Measurements from ENCODE around the gene GPLD1. TPM values are rescaled to one million over a fixed set of nuclear protein-coding genes. Genes with fewer than 3 reads are reported as not detected.

Gene GPLD1
- total and polyA plus RNA-seq, 2 experiments from 2014 or later: 3.8 to 11.1 TPM

DNA sequence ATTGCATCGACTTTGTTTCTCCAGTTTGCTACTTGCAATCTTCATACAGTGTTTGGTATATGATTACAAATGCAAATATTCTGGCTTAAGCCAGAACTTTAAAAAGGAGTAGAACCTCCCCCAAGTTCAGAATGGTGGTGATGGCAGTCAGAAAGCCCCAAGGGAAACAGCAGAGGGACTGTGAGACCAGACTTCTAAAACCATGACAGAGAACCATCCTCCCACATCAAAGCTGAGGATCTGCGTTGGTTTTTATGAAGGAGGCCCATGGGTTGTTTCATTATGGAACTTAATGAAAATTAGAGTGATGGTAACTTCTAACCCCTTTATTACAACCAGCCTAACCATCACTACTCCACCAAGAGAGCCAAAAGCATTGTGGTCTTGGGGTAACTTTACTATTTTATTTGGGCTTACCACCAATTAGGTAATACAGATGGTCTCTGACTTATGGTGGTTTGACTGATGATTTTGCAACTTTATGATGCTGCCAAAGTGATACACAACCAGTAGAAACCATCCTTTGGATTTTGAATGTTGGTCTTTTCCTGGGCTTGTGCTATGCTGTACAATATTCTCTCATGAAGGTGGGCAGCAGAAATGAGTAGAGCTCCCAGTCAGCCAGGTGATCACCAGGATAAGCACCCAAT lies 97.5 kb downstream of the GPLD1 start:
- H3K36me3 Mint-ChIP-seq (ENCODE audit: low read depth): peaks cover 13% of the 10 kb centered on the region
- Histone ChIP-seq H3K4me3 (no peak overlapping the region), H3K9me2 (ENCODE audit: insufficient read depth) (0 out of 2 replicates have a peak, but pooled peaks cover 4% of the 10 kb centered on the region), H3K27ac (ENCODE audit: low read depth) (no peak overlapping the region), H3K36me3 (ENCODE audit: insufficient read depth) (0 out of 2 replicates have a peak, but pooled peaks cover 3% of the 10 kb centered on the region), H3K27me3 (ENCODE audit: insufficient read depth) (no peaks in the 10 kb centered on the region), H3K4me2 (no peak overlapping the region), H3K79me2 (replicated peaks; ENCODE audit: insufficient read depth) (no peaks in the 10 kb centered on the region), H4K20me1 (replicated peaks; ENCODE audit: insufficient read depth) (no peaks in the 10 kb centered on the region), H3K4me1 (ENCODE audit: insufficient read depth) (no peaks in the 10 kb centered on the region), H2AFZ (no peak overlapping the region), H3F3A (replicated peaks; ENCODE audit: low read depth) (no peaks in the 10 kb centered on the region)
- ATAC-seq (no peak), DNase-seq (ENCODE audit: low spot score) (no peak)
- H3K27me3 Mint-ChIP-seq (ENCODE audit: insufficient read depth, low read depth, poor library complexity): peaks cover 5% of the 10 kb centered on the region
- no peak overlapping the region for H3K27ac Mint-ChIP-seq
- no peak overlapping the region for H3K4me3 Mint-ChIP-seq
- no peaks in the 10 kb centered on the region for H3K4me1 Mint-ChIP-seq
- TF ChIP-seq, protein P1, sequence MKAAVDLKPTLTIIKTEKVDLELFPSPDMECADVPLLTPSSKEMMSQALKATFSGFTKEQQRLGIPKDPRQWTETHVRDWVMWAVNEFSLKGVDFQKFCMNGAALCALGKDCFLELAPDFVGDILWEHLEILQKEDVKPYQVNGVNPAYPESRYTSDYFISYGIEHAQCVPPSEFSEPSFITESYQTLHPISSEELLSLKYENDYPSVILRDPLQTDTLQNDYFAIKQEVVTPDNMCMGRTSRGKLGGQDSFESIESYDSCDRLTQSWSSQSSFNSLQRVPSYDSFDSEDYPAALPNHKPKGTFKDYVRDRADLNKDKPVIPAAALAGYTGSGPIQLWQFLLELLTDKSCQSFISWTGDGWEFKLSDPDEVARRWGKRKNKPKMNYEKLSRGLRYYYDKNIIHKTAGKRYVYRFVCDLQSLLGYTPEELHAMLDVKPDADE (IDR thresholded peaks at IDR 0.05): no peak
- TF ChIP-seq, protein P2, sequence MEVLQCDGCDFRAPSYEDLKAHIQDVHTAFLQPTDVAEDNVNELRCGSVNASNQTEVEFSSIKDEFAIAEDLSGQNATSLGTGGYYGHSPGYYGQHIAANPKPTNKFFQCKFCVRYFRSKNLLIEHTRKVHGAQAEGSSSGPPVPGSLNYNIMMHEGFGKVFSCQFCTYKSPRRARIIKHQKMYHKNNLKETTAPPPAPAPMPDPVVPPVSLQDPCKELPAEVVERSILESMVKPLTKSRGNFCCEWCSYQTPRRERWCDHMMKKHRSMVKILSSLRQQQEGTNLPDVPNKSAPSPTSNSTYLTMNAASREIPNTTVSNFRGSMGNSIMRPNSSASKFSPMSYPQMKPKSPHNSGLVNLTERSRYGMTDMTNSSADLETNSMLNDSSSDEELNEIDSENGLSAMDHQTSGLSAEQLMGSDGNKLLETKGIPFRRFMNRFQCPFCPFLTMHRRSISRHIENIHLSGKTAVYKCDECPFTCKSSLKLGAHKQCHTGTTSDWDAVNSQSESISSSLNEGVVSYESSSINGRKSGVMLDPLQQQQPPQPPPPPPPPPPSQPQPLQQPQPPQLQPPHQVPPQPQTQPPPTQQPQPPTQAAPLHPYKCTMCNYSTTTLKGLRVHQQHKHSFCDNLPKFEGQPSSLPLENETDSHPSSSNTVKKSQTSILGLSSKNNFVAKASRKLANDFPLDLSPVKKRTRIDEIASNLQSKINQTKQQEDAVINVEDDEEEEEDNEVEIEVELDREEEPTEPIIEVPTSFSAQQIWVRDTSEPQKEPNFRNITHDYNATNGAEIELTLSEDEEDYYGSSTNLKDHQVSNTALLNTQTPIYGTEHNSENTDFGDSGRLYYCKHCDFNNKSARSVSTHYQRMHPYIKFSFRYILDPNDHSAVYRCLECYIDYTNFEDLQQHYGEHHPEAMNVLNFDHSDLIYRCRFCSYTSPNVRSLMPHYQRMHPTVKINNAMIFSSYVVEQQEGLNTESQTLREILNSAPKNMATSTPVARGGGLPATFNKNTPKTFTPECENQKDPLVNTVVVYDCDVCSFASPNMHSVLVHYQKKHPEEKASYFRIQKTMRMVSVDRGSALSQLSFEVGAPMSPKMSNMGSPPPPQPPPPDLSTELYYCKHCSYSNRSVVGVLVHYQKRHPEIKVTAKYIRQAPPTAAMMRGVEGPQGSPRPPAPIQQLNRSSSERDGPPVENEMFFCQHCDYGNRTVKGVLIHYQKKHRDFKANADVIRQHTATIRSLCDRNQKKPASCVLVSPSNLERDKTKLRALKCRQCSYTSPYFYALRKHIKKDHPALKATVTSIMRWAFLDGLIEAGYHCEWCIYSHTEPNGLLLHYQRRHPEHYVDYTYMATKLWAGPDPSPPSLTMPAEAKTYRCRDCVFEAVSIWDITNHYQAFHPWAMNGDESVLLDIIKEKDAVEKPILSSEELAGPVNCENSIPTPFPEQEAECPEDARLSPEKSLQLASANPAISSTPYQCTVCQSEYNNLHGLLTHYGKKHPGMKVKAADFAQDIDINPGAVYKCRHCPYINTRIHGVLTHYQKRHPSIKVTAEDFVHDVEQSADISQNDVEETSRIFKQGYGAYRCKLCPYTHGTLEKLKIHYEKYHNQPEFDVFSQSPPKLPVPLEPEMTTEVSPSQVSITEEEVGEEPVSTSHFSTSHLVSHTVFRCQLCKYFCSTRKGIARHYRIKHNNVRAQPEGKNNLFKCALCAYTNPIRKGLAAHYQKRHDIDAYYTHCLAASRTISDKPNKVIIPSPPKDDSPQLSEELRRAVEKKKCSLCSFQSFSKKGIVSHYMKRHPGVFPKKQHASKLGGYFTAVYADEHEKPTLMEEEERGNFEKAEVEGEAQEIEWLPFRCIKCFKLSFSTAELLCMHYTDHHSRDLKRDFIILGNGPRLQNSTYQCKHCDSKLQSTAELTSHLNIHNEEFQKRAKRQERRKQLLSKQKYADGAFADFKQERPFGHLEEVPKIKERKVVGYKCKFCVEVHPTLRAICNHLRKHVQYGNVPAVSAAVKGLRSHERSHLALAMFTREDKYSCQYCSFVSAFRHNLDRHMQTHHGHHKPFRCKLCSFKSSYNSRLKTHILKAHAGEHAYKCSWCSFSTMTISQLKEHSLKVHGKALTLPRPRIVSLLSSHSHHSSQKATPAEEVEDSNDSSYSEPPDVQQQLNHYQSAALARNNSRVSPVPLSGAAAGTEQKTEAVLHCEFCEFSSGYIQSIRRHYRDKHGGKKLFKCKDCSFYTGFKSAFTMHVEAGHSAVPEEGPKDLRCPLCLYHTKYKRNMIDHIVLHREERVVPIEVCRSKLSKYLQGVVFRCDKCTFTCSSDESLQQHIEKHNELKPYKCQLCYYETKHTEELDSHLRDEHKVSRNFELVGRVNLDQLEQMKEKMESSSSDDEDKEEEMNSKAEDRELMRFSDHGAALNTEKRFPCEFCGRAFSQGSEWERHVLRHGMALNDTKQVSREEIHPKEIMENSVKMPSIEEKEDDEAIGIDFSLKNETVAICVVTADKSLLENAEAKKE (CRISPR knock-in tag; IDR thresholded peaks at IDR 0.05): no peak
- TF ChIP-seq ZNF114 (CRISPR knock-in tag; IDR thresholded peaks at IDR 0.05): no peak
- no peak for TF ChIP-seq STAT1 (IDR thresholded peaks at IDR 0.05; ENCODE audit: unreplicated experiment)
- no peak for TF ChIP-seq EZH2 (IDR thresholded peaks at IDR 0.05; ENCODE audit: low read depth, unreplicated experiment)
- no peak for TF ChIP-seq POLR2AphosphoS5 (IDR thresholded peaks at IDR 0.05; ENCODE audit: low read depth)
- TF ChIP-seq, protein P3, sequence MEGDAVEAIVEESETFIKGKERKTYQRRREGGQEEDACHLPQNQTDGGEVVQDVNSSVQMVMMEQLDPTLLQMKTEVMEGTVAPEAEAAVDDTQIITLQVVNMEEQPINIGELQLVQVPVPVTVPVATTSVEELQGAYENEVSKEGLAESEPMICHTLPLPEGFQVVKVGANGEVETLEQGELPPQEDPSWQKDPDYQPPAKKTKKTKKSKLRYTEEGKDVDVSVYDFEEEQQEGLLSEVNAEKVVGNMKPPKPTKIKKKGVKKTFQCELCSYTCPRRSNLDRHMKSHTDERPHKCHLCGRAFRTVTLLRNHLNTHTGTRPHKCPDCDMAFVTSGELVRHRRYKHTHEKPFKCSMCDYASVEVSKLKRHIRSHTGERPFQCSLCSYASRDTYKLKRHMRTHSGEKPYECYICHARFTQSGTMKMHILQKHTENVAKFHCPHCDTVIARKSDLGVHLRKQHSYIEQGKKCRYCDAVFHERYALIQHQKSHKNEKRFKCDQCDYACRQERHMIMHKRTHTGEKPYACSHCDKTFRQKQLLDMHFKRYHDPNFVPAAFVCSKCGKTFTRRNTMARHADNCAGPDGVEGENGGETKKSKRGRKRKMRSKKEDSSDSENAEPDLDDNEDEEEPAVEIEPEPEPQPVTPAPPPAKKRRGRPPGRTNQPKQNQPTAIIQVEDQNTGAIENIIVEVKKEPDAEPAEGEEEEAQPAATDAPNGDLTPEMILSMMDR (conservative IDR thresholded peaks at IDR 0.05; ENCODE audit: low read depth in 2 of 2): no peak
- no peak for TF ChIP-seq EZH2phosphoT487 (IDR thresholded peaks at IDR 0.05; ENCODE audit: unreplicated experiment)
- TF ChIP-seq, protein P4, sequence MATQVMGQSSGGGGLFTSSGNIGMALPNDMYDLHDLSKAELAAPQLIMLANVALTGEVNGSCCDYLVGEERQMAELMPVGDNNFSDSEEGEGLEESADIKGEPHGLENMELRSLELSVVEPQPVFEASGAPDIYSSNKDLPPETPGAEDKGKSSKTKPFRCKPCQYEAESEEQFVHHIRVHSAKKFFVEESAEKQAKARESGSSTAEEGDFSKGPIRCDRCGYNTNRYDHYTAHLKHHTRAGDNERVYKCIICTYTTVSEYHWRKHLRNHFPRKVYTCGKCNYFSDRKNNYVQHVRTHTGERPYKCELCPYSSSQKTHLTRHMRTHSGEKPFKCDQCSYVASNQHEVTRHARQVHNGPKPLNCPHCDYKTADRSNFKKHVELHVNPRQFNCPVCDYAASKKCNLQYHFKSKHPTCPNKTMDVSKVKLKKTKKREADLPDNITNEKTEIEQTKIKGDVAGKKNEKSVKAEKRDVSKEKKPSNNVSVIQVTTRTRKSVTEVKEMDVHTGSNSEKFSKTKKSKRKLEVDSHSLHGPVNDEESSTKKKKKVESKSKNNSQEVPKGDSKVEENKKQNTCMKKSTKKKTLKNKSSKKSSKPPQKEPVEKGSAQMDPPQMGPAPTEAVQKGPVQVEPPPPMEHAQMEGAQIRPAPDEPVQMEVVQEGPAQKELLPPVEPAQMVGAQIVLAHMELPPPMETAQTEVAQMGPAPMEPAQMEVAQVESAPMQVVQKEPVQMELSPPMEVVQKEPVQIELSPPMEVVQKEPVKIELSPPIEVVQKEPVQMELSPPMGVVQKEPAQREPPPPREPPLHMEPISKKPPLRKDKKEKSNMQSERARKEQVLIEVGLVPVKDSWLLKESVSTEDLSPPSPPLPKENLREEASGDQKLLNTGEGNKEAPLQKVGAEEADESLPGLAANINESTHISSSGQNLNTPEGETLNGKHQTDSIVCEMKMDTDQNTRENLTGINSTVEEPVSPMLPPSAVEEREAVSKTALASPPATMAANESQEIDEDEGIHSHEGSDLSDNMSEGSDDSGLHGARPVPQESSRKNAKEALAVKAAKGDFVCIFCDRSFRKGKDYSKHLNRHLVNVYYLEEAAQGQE (IDR thresholded peaks at IDR 0.05; ENCODE audit: unreplicated experiment): no peak
- peaks cover 13% of the 10 kb centered on the region for H3K9me3 Mint-ChIP-seq

Measured in GM23338 (cell line).